HG03558 (cell line): ENCODE data around the gene KANK2.

ENCODE experiments used
- ATAC-seq: cut with Tn5 transposase; IDR thresholded peaks from one replicate; pipeline ENCODE4 v1.9.1; 2021; ENCODE audit warnings: moderate number of reproducible peaks; ENCODE audit not compliant: unreplicated experiment; ENCODE audit errors: extremely low read depth

KANK2 gene

DNA sequence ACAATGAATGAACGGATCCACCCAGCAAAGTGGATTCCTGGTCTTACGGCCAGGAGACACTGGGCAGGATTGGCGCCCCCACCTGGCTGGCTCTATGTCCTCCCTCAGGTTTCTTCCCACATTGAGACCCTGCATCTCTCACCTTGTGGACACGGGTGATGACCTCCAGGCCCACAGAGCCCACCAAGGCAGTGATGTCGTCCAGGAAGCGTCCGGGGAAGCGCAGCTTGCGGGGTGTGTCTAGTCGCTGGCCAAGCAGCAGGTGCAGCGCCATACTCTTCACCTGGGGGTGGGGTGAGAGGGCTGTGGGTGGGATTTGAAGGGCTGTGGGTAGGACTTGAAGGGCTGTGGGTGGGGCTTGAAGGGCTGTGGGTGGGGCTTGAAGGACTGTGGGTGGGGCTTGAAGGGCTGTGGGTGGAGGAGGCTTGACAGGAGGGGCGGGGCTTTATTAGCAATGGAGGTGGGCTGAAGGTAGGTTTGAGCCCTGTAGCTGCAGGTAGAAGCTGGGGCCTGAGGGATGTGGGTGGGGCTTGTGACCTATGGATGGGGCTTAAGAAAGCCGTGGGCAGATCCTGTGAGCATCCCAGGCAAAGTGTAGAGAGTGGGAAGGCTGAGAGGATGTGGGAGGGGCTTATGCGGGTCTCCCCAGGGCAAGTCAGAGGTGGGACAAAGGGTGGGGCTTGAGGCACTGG, 30.0 kb upstream of the KANK2 start:
- no peak for ATAC-seq

DNA sequence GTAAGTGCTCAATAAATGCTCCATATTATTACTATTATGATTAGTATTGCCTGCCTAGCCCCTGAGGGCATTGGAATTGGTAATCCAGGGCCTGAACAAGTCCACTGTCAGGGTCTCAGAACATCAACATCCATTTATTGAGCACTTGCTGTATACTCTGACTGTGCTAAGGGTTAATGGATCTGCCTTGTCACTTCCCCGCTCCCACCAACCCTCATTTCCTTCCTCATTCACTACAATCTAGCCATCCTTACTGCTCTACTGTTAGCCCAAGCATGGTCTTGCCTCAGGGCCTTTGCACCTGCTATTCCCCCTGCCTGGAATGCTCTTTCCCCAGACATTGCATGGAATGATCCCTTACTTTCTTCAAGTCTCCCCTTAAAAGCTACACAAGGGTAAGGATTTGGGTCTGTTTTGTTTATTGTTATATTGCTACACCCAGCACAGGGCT, 29.4 kb upstream of the KANK2 start:
- ATAC-seq, result no peak

DNA sequence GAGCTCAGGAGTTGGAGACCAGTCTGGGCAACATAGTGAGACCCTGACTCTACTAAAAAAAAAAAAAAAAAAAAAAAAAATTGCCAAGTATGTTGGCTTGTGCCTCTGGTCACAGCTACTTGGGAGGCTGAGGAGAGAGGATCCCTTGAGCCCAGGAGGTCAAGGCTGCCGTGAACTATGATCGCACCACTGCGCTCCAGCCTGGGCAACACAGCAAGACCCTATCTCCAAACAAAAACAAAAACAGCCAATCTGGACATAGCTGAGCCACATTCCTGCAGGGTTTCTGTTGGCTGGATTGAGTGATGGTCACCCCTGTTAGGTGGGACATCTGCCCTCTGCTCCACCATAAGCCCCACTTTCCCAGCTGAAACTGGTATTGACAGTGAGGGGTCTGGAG, 28.5 kb upstream of the KANK2 start:
- no peak for ATAC-seq

DNA sequence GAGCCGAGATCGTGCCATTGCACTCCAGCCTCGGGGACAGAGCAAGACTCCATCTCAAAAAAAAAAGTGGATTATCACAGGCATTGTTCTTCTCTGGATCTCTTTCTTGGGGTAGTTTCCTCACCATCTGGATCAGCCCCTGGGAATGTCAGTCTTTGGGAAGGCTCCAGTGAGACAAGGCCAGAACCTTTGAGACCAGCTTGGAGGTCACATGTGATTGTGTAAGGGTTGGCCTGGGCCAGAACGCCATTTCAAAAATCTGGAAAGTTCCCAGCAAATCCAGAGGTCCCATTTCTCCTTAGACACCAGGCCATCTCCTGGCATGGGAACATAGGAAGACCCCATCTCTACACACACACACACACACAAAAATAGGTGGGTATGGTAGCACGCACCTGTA, 27.8 kb upstream of the KANK2 start:
- ATAC-seq, result no peak

DNA sequence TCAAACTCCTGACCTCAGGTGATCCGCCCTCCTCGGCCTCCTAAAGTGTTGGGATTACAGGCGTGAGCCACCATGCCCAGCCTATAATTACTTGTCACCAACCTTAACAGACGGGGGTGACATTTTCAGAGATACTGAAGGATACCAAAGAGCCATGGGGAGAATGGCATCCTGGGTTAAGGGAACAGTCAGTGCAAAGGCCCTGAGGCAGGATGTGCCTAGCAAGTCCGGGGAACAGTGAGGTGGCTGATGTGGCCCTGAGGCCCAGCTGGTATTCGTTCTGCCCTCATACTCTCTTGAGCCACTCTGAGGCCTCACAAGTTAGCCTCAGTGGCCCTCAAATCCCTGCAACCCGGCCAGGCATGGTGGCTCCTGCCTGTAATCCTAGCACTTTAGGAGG, 27.1 kb upstream of the KANK2 start:
- no peak for ATAC-seq

DNA sequence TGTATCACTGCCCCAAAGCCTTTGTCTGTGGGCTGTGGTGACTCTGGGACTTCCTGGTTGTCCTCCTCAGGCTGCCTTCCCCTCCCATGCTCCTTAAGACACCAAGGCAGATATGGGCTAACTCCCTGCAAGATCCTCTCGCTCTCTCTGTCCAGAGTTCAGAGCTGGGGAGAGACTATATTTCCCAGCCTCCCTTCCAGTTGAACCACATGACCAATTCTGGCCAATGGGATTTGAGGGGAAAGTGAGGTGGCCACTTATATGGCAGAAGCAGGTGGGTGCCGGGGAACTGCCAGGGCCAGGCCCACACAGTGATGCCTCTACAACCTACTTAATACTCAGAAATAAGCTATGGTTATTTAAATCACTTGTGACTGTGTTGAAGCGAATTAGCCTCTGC, 25.9 kb upstream of the KANK2 start:
- ATAC-seq, result no peak

DNA sequence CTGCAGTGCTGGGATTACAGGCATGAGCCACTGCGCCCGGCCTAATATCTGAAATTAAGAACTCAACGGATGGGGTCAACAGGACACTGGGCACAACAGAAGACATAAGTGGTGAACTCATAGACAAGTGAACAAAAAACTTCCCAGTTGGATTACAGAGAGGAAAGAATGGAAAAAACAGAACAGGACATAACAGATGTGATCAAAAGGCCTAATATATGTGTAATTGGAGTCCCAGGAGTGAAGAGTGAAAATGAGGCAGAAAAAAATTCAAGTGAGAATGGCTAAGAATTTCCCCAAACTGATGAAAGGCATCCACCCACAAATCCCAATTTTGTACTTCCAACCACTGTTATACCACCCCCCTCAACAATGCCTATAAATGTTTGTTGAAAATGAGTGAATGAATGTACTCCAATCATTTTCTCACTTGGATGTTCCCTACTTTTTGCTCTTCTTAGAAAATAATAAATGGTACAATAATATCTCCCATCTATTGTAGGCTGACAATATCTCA, 23.8 kb upstream of the KANK2 start:
- ATAC-seq, result no peak

DNA sequence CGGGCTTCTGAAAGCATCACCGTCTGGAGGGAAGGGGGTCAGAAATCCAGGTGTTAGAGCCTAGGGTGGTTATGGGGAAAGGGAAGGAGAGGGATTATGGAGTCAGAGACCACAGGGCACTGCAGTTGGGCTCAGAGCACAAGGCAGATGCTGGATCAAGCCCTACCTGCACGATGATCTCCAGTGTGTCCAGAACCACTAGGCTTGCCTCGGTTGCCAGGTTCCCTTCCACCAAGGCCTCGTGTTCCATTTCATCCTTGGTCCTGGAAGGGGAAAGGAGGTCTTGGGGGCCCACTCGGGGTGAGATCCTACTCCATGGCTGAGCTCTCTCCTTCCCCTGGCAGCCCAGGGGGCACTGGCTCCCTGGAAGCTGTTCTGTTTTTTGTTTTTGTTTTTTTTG, 17.0 kb upstream of the KANK2 start:
- ATAC-seq, result no peak

DNA sequence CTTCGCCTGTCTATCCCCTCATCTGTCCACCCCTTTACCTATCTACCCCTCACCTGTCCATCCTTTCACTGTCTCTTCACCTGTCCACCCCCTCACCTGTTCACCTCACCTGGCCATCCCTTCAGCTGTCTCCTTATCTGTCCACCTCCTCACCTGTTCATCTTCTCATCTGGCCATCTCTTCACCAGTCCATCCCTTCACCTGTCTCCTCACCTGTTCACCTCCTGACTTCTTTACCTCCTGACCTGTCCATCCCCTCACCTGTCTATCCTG, 13.2 kb upstream of the KANK2 start:
- ATAC-seq, result no peak

DNA sequence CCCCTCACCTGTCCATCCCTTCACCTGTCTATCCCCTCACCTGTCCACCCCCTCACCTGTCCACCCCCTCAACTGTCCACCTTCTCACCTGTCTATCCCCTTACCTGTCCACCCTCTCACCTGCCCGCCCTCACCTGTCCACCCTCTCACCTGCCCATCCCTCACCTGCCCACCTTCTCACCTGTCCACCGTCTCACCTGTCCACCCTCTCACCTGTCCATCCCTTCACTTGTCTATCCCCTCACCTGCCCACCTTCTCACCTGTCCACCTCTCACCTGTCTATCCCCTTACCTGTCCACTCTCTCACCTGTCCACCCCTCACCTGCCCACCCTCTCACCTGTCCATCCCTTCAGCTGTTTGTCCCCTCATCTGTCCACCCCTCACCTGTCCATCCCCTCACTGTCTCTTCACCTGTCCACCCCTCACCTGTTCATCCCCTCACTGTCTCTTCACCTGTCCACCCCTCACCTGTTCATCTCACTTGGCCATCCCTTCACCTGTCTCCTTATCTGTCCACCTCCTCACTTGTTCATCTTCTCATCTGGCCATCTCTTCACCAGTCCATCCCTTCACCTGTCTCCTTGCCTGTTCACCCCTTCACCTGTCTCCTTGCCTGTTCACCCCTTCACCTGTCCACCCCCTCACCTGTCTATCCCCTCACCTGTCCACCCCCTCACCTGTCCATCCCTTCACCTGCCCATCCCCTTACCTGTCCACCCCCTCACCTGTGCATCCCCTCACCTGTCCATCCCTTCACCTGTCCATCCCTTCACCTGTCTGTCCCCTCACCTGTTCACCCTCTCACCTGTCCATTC, 12.7 kb upstream of the KANK2 start:
- no peak for ATAC-seq

DNA sequence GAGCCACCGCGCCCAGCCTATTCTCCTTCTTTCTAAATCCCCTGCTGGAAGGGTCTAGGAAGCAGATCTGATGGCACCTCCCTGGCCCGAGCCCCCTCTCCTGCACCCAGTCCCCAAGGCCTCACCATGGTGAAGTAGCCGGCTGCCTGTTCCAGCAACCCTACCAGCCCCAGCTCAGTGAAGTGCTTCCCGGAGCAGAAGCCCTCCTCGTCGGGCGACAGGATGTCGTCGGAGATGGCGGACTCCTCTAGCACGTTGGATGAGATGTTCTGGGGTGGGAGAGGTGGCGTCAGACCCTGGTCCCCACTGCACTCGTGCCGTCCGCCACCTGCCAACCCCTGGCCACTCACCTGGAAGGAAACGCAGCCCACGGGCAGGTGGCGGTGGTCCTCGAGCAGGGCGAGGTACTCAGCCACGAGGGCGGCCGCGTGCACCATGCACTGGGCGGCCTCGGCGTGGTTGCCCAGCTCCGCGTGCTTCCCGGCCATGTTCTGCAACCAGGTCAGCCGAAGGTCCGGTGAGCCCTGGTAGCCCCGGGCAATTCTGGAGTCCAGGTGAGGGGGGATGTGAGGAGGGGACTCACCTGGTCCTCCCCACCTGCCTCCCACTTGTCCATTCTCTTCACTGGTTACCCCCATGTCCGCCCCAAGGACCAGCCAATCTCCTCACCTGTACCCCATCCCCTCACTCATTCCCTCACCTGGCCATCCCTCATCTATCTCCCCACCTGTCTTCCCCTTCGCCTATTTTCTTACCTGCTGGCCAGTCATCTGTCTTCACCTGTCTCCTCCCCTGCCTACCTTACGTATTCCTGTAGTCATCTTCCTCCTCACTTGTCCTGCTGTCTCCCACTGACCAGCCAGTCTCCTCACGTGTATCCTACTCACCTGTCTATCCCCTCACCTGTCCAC, 11.5 kb upstream of the KANK2 start:
- no peak for ATAC-seq

DNA sequence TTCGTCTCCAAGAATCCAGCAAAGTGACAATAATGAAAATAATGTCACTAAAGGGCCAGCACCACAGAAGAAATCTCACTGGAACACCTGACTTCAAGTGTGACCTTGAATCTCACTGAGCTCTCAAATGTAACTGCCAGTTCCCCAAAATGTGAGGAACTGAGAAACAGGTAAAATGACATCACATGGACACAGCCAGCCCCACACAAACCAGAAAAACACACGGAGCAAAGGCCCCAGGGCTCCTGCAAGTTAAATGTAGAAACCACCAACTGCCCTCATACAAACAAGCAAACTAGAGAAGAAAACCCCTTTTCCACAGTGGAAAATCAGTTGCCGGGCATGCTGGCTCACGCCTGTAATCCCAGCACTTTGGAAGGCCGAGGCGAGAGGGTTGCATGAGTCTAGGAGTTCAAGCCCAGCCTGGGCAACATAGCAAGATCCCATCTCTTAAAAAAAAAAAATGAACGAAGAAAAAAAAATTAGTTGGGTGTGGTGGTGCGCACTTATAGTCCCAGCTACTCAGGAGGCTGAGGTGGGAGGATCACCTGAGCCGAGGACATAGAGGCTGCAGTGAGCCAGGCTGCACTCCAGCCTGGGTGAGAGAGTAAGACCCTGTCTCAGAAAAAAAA, 8.7 kb upstream of the KANK2 start:
- ATAC-seq, result no peak

DNA sequence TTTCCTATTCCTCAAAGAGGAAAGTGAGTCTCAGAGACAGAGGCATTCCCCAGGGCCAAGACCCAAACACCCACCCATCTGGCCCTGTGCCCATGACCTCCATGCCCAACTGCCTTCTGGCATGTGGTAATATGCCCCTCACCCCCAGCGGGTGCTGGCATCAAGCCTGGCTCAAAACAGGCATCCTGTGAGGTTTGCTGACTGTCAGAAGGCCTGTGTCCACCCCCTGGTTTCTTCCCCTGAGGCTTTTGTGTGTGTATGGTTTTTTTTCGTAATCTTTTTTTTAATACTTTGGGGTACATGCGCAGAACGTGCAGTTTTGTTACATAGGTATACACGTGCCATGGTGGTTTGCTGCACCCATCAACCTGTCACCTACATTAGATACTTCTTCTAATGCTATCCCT, 7.6 kb upstream of the KANK2 start:
- ATAC-seq, result no peak

DNA sequence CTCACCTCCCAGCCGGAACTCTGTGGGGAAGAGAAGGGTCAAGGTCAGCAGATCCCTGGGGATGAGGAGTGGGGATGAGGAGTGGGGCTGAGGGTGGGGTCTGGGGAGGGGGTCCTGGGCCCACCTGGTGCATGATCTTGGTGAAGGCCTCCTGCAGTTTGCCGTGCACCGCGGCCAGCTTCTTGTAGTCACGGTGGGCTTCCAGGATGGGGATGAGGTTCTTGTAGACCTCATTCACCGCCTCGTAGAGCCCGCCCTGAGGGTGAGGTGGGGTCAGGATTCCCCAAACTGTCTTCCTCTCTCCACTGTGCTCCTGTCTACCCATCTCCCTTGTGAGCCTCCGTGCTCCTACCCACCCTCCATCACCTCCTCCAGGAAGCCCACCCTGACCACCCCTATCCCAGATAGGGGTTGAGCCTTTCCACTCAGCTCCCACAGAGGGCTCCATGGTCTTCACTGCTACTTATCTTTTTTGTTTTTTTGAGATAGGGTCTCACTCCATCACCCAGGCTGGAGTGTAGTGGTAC, 6.8 kb upstream of the KANK2 start:
- ATAC-seq, result no peak

DNA sequence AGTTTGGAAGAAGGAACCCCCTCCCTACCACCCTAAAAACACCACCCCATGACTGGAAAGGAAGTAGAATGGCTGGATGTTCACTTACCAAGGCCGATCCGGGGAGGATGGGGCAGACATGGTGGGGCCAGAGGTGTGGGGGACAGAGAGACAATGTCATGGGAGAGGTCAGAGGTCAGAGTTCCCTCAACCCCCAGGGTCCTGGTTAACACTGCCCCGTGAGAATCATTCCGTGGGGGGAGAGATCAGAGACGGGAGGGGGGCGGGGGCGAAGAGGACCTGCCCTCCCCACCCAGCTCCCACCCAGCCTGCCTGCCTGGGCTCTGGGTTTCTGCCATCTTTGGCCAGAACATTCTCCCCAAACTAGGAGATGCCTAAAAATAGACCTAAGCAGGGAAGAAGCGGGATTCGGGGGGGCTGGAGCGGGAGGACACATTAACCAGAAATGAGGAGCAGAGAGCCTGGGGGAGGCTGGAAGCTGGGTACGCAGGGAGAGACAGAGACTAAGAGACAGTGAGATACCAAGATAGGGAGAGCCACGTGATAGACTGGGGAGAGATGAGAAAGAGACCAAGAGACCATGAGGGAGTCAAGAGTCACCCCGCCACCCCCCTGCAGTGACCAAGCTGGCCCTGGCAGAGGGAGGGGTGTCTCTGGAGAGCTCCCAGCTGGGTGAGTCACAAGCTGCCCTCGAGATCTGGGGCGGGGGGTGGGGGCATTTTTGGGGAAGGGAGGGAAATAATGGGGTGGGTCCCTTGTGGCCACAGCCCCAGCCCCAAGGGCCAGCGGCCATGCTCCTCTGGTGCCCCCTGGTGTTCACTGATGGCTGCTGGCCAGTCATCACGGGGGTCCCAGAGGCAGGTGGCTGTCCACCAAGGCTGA, 6.1 kb upstream of the KANK2 start:
- no peak for ATAC-seq

DNA sequence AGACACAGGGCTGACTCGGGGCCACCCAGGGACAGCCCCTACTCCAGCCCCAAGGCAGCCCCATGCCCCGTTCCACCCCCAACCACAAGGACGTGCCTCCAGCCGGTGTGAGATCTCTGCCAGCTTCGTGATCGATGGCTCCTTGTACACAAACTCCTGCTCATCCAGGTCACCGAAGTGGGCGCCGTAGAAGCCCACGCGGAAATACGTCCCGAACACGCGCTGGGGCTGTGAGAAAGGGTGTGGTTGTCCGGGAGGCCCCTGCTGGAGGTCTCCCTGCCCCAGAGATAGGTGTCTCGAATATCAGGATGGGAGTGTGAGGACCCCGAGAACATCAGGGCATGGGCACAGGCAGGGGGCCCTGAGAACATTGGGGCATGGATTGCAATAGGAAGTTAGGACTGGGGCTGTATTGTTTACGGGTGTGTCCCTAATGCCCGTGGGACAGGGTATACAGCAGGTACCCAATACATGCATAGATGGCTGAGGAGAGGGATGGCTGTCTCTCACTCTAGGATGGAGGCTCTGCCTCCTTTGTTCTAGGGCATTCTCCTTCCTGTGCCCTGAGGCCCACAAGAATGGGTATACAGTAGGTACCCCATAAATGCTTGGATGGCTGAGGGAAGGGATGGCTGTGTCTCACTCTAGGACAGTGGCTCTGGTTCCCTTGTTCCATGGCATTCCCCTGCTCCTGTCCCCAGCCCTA, 5.3 kb upstream of the KANK2 start:
- no peak for ATAC-seq

DNA sequence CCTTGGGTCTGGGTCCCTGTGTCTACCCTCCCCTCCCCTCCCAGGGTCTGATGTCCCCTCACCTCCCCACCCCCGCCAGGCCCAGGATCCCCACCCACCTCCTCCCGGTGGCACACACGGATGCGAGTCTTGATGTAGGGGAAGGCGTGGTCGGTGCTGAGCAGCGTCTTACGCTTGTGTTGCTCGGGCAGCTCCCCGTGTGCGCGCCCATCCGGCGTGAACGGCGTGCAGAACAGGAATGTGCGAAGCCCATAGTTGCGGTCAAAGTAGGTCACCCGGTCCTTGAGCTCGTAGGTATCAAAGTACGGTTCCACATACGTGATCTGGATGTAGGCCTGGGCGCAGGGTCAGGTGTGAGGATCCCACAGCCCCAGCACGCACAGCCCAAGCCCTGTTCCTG, 4.4 kb upstream of the KANK2 start:
- no peak for ATAC-seq

DNA sequence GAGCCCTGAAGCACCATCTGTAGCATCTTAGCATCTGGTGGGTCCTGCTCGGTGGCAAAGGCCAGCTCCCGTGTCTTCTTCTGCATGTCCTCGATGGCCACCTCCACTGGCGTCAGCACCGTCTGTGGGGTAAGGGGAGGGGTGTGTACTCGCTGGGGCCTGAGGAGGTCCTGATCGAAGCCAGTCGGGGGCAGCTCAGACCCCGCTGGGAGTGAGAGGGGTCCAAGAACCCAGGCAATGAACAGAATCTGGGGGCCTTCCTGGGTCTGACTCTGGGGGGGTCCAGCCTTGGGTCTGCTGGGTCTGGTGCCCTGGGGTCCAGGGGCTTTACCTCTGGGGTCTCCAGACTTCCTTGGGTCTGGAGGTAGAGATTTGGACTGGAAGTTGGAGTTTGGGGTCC, 3.6 kb upstream of the KANK2 start:
- no peak for ATAC-seq
